Fibroblast of skin of right biceps (primary cell): ENCODE results near the gene DIAPH1.

Experiments
- DNase-seq: peaks from one replicate; pipeline ENCODE4 v3.0.0-alpha.2; 2013

Gene DIAPH1

DNA sequence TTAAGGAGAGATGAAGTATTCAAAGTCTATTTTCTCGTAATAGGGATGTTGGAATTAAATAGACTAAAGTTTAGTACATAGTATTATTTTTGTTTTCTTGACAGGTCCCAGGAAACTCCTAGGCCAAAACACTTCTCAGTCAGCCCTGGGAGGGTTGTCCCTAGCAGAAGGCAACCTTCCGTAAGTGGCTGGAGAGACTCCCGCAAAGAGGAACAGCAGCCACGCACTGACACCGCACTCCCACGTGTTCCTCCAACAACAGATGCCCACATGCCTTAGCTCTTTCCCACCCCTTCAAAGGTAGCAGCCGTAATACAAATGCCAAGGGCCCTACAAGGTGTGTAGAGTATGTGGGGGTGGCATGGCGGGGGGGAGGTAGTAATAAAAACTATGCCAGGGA is 101.5 kb downstream of the DIAPH1 start:
- DNase-seq: no peak

DNA sequence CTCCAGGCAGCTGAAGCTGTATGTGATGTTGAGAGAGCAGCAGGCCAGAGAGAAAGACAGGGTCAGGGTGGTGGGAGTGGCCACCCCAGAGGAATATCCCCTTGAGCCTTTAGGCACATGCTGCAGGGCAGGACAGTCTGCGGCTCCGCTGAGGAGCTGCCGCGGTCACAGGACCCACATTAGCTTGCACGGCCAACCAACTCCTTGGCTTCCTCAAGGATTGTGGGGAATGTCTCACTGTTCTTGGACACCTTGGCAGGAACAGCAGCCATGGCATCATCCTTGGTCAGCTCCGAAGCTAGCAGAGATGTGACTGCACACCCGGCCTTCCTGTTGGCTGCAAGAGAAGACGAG is 102.2 kb downstream of the DIAPH1 start:
- no peak for DNase-seq

DNA sequence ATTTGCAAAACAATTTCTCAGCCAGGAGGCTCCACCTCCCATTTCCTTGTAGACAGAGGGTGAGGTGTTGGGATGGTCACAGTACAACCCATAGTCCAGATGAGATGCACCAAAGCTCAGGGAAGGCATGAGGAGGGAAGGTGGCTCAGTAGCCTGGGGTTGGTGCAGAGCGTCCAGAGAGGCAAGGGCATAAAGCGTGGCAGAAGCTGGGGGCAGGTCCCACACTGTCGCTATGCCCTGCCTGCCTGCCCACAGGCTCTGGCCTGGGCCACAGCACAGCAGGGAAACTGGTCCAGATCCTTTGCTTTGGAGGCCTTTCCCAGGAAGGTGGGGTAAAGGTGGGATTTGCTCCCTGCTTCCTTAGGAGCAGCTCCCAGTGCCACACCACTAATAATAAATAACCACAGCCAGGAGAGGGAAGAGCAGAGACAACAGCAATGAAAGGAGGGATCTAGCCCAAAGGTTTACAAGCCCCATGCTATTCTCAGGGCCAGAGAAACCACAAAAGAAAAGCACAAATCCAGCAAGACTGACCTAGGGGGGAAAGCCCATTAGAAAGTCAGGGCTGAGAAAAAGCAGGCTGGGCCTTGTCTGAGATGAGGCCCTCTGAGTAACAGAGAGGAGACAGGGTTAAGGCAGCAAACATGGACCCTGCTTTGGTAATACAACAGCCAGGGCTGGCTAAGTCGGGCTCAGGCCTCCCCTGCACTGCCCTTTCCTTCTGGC is 102.7 kb downstream of the DIAPH1 start:
- DNase-seq: no peak

DNA sequence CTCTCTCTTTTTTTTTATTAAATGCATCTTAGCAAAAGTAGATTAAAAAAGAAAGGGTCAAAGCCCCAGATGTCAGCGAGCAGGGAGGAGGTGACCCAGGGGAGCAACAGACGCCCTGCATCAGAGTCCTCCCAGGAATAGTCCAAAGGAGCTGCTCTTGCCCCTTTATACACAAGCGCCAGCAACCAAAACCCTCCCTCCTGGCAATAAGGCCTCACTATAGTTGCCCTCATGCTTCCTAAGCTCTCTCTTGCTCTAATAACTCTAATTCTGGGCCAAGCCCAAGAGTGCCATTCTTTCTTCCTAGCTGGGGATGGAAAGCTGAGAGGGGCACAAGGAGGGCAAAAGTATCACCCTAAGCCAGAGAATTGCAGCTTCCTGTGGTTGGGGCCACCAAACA is 103.7 kb downstream of the DIAPH1 start:
- DNase-seq: no peak

DNA sequence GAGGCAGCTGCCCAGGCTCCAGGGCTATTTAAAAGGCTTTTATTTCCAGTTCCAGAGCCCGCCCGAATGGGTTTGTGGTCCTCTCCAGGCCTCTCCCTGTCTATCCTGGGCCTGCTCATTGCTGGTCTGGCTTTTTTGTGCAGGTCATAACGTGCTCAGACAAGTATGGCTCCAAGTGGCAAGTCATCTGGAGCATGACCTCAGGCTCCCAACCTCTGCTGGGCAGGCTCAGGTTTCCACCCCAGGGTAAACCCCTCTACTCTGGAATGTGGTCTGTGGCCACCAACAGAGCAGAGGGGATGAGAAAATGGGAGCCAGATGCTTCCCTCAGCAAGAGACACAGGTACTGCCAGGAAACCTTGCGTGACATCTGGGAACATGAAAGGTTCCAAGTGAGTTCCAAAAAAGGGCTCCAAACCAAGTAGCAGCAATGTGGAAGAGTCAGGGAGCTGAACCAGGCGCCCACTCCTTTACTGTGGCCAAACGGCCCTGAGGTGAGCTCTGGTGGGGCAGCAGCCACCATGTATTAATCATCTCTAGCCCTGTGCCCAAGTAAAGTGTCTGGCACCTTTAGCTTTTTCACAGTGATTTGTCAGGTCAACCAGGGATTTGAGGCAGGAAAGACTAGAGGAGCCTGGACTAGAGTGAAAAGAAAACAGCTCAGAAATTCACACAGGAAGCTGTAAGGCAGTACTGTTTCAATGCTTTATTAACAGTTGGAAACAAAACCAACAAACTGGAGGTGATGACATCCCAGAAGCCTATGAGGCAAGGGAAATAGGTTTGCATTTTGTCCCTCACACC is 104.3 kb downstream of the DIAPH1 start:
- peak; percentile 73 for DNase-seq

DNA sequence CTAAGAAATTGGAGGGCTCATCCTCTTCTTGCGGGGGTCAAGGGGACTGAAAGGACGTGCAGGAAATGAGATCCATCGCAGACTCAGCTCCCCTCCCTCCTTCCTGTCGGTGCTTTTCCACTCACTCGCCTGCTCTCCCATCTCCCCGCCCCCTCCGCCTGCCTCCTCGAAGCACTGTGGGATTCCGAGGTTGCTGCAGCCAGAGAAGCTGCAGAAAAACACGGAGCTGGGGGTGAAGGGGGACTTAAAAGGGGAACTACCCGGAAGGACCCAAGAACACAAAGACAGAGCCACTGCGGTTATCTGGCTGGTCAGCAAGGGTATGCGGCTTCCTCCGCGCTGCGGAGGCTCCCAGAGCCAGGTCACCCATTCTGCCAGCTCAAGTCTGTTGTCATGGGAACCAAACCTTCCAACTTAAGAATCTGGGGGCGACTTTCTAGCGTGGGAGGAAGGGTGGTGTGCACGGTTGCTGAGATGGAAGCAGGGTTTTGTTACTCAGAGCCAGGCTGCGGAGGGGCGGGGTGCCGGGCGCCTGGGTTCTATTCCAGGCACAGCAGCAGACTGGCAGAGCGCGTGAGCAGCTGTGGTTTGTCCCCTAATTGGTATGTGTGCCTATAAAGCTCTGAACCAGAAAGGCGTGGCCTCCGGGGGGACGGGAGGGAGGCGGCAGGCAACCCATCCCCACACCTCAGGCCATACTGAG is 105.0 kb downstream of the DIAPH1 start:
- DNase-seq: peak; percentile 89

DNA sequence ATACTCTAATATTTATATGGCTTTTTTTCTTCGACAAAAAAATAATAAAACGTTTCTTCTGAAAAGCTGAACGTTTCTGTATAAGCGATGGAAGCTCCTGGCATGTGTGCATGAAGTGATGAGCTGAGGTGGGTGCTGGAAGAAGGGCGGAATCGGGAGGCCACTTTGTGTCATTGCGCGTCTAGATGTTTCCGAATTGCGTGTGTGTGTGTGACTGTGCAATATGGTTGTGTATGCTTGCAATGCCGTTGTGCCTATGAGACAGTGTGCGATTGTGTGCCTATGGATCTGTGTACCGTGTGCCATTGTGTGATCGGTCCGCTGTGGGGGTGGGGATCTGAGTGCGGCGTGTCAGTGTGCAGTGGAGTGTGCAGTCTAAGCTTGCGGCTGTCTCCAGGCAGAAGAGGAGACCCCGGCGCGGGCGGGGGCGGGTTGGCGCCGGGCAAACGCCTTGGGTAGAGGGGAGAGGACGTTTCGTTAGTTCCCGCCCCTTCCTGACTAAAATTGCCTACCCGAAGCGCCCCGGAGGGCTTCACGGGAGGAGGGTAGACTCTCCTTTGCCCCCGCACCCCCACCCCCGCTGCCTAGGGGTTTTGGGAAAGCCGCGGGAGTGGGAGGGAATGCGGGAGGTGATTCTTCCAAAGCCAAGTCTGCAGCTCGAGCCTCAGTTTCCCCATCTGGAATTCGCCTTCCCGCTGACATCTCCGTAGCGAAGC is 105.7 kb downstream of the DIAPH1 start:
- DNase-seq: peak; percentile 65

DNA sequence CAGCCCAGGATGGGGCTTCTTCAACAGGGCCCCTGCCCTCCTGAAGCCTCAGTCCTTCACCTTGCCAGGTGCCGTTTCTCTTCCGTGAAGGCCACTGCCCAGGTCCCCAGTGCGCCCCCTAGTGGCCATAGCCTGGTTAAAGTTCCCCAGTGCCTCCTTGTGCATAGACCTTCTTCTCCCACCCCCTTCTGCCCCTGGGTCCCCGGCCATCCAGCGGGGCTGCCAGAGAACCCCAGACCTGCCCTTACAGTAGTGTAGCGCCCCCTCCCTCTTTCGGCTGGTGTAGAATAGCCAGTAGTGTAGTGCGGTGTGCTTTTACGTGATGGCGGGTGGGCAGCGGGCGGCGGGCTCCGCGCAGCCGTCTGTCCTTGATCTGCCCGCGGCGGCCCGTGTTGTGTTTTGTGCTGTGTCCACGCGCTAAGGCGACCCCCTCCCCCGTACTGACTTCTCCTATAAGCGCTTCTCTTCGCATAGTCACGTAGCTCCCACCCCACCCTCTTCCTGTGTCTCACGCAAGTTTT is 106.3 kb downstream of the DIAPH1 start:
- peak; percentile 74 for DNase-seq

DNA sequence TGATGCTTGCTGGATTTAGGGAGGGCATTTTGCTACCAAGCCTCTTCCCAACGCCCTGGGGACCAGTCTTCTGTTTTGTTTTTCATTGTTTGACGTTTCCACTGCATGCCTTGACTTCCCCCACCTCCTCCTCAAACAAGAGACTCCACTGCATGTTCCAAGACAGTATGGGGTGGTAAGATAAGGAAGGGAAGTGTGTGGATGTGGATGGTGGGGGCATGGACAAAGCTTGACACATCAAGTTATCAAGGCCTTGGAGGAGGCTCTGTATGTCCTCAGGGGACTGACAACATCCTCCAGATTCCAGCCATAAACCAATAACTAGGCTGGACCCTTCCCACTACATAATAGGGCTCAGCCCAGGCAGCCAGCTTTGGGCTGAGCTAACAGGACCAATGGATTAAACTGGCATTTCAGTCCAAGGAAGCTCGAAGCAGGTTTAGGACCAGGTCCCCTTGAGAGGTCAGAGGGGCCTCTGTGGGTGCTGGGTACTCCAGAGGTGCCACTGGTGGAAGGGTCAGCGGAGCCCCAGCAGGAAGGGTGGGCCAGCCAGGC is 107.0 kb downstream of the DIAPH1 start:
- DNase-seq: no peak

DNA sequence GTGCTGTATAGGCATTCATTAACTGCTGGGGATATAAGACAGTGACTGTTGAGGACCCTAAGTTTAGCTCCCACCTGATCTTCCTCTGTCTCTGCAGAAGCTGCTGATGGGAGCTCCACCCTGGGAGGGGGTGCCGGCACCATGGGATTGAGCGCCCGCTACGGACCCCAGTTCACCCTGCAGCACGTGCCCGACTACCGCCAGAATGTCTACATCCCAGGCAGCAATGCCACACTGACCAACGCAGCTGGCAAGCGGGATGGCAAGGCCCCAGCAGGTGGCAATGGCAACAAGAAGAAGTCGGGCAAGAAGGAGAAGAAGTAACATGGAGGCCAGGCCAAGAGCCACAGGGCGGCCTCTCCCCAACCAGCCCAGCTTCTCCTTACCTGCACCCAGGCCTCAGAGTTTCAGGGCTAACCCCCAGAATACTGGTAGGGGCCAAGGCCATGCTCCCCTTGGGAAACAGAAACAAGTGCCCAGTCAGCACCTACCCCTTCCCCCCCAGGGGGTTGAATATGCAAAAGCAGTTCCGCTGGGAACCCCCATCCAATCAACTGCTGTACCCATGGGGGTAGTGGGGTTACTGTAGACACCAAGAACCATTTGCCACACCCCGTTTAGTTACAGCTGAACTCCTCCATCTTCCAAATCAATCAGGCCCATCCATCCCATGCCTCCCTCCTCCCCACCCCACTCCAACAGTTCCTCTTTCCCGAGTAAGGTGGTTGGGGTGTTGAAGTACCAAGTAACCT is 107.8 kb downstream of the DIAPH1 start:
- DNase-seq: no peak

DNA sequence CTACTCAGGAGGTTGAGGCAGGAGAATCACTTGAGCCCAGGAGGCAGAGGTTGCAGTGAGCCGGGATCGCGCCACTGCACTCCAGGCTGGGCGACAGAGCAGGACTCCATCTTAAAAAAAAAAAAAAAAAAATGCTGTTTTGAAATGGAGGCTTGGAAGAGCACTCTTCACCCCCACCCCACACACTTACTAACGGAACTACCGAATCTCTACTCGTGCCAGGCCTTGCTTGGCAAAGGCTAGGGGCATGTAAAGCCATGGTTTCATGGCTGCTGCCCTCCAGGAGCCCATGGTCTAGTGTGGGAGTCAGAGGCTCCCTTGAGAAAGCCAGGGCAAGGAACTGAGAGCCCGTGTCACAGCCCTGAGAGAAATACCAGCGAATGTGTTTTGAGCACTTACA is 108.6 kb downstream of the DIAPH1 start:
- DNase-seq: no peak

DNA sequence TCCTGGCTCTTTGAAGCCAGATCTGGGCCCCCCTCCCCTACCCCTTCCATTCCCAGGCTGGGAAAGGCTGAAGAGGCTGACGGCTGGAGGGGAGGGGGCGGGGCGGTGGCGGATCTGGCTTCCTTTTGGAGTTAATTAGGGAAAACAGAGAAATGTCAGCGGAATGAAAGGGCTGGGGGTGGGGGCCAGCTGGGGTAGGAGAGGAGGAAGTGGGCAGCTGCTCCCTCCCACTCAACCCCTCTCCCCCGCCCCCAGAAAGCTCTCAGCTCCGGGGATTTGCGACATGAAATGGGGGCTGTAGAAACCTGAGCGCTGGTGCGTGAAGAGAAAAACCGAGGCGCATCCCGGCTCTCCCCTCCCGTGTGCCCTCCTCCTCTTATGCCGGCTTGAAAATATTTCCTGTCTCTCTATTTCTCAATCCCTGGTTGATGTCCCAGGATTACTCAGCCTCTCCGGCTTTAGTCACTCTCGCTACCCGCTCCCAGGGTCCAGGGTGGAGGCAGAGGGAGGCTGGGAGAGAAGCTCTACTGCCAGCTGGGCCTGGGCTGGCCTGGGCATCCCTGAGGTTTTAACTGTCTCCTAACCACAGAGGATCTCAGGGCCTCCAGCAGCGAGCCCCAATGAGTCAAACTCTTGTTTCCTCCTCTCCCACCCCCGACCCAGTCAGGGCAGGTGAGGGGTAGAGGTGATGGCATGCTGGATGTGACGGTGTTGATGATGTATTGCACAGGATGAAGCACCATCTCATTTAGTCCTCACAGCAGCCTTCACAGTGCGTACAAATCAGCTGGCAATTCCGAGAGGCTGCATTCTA is 109.8 kb downstream of the DIAPH1 start:
- DNase-seq: peak; percentile 98

DNA sequence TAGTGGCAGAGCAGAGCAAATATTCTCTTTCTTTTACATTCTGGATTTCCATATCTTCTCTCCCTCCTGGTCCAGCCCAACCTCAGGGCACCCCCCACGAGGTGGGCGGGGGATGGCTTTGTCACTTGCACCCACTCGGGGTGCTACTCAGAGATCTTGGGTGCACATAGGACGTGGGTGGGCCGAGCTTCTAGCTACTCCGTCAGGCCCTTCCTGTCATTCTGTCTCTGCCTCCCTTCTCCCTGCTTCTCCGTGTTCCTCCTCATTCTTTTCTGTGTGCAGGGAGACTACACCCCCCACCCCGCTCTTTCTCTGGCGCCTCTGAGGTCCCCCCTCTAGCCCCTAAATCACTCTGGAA is 110.4 kb downstream of the DIAPH1 start:
- DNase-seq: no peak

DNA sequence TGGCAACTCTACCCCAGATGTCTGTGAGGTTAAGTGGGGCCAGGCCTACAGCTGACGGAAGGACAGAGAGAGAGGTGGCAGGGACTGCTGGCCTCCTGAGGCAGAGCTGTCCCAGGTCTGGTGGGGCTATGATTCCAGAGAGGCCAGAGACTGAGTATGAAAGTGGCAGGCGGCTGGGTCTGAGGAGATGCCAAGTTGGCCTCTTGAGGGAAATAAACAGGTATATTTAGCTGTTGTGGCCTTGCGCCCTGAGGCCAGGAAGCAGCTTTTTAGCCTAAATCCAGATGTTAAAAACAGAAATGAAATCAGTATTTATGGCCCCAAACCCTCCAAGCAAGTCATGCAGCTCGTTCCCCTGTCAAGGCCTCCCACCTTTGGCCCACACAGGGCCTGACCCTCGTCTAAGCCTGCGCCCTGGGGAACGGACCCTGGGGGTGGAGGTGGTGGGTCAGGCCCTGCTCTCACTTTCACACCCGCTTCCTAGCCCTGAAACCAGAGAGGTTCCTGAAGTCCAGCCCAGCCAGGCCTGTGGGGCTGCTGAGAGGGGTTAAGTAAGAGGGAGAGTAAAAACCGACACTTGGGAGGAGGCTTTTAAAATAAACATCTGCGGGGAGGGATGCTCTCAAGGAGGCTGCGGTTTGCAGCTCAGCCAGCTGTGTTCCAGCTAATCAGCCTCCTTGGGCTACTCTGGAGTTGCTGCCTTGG is 111.3 kb downstream of the DIAPH1 start:
- peak; percentile 80 for DNase-seq

DNA sequence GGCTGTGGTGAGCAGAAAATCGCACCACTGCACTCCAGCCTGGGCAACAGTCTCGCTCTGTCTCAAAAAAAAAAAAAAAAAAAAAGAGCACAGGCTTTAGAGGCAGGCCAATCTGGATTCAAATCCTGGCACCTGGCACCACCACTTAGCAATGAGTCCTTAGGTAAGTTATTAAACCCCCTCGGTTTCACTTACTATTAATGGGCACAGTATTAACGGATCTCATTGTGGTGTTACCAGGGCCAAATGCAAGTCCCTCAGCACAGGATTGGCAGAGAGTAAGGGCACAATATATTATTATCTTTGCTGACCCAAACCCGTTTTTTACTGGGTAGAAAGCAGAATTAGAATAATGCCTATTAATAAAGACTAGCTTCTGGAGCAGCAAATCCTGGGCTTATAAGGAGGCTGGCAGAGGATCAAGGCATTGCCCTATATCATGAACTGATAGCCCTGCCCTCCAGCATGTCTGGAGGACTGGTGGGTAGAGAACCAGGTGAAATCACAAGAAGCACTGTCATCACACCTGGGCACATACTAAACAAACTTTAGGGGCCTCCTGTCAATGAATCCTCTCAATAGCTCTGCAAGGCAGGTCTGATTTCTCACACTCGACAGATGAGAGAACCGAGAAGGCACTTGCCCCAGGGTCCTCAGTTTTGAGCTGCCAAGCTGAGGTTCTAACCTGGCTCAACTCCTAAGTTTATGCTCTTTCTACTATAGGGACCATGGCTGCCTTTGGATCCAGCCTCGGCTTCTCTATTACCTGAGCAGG is 112.2 kb downstream of the DIAPH1 start:
- no peak for DNase-seq

DNA sequence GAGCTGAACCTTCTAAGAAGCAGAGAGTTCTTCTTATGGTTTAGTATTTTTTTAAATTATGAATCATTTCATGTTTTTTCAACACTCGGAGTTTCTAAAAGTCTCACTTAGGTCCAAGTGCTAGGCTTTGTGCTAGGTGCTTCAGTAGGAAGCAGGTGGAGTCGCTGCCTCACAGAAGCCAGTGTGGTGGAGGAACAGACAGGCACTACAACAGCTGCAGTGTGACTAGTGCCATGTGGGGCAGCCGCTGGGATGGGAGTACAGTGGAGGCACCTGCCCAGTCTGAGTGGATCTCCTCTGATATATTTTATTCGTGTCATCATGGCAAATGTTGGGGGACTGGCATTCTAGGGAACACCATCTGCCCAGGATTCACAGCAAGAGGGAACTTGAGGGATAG is 114.6 kb downstream of the DIAPH1 start:
- DNase-seq: no peak

DNA sequence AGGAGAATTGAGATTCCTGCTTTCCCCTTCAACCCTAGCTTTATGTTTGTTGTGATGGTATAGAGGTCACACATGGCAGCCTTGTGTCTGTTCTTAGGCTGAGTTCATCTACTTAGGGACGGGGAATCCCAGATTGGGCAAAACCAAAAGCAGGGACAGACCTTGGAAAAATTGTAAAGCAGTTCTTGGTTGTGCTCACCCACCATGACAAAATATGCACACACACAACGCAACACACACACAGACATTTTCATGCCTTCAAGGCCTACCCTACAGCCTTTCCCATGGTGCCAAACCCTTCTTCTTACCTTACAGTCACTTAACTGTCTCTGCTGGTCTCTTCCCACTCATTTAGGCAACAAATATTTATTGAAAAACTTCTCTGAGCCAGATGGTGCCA is 115.1 kb downstream of the DIAPH1 start:
- no peak for DNase-seq

DNA sequence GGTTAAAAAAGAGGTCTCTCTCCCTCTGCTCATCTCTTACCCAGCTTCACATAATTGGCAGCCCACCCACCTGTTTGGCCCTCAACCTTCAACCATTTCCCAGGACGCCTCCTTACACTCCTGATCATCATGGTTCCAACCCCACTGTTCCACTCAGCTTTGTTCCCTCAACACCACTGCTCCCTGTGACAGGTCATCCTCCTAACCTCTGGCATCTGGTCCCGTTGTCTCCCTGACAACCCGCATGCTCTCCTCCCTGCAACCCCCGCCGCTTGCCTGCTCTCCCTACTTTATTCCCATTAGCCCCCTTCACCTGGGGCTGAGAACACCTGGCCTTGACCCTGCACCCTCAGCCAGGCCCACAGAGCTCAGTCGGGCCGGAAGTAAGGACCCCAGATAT is 117.0 kb downstream of the DIAPH1 start:
- DNase-seq: no peak

DNA sequence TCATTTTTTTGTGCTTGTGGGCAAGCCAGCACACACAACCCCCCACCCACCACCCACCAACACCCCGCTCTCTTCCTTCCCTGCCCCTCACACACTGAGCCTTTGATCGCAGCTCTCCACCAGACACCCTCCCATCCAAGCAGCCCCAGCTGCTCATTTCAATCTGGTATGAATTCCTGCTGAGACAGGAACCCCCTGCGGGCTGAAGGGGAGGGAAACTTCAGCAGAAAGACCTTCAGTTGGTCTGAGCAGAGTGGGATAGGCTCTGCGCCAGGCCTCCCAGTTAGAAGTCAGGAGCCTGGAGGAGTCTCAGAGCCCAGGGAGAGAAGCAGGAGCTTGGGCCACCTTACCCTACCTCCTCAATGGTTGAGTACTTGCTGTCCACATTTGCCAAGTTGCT is 122.8 kb downstream of the DIAPH1 start:
- DNase-seq: peak; percentile 90

DNA sequence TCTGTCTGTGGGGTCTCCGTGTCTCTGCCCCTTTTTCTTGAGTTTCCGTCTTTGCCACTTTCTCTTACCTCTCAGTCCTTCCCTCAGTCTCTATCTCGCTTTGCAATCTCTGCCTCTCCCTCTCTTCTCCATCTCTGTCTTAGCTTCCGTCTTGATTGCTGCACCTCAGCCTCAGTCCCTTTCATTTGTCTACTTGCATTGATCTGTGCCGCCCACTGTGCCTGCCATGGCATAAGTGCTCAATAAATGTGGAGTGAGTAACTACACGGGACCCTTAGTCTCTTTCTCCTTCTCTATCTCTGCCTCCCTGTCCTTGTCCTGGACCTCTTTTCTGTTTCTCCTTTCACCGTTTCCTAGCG is 123.4 kb downstream of the DIAPH1 start:
- DNase-seq: no peak
